GM19452 (cell line): ENCODE results near the gene PCDH9.
A peak's percentile ranks its signal among the peaks of the same experiment; 100 is the strongest.

Experiments
- ATAC-seq: cut with Tn5 transposase; IDR thresholded peaks from one replicate; pipeline ENCODE4 v1.9.1; 2021; ENCODE audit not compliant: unreplicated experiment

Gene PCDH9

DNA sequence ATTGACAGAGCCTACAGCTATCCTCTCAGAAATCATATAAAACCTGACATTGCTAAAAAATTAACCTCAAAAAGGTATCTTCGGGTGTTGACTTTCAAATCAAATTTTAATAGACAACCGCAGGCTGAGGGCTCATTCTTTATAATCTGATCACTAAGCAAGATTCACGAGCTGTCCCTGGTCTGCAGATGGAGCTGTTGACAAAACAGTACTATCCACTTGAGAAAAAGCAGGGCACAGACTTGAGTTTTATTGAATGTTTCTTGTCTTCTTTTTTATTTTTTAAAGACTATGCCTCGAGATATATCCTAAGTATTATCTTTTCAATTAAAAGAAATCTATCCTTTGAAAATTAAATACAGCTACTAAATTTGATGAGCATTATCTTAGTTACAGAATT, 540.5 kb downstream of the PCDH9 start:
- ATAC-seq: no peak

GRCh38 chr13:66689037-66689619, 541.0 kb downstream of the PCDH9 start:
- ATAC-seq: no peak

DNA sequence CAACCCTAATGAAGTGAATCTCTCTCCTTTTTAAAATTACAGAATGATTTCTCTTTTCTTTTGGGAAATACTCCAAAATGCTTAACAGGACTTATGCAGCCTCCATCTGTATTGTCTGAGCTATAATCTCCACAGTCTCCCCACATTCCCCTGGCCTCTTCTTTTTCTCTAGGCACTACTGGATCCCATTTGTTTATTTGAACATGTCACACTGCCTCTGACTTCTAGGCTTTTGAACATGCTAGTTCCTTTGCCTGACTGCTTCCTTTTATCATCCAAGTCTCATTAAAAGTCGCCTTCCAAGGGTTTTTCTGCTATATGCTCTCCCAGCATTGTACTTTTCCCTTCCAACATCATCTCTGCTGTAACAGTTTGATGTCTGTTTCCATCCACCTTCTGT, 548.7 kb downstream of the PCDH9 start:
- no peak for ATAC-seq

DNA sequence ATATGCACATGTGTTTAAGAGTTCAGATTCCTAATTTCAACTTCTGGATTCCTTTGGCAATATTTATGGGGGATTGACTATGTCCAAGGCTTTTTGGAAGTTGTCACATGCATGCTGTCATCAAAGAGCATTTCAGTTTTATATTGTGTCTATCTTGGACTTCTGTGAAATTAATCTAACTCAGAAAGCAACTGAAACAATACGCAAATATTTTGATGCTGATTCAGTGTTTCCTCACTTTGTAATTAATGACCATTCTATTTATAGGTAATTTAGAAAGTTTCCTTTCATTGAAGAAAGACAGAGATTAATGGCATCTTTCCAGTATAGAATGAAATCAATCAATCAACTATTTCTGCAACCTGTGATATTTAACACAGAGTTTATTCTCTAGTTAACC, 550.1 kb downstream of the PCDH9 start:
- ATAC-seq: no peak

DNA sequence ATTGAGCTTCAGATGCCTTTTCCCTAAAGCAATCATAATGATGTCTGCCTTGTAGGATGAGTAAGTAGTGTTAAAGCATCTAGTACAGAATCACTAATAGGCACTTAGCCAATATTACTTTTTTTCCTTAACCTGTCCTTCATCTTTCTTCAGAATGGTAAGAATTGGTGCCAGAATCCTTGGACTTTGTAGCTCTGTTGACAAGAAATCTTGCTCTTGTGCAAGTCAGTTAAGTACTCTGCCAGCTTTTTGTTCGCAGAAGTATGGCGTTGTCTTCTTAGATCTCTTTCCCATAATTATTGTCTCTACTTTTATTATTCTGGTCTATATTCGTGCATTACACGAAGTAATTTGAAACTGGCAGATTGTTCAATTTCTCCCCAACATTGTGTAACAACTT, 554.5 kb downstream of the PCDH9 start:
- ATAC-seq: no peak

GRCh38 chr13:66673401-66673800, 556.7 kb downstream of the PCDH9 start:
- ATAC-seq: no peak

DNA sequence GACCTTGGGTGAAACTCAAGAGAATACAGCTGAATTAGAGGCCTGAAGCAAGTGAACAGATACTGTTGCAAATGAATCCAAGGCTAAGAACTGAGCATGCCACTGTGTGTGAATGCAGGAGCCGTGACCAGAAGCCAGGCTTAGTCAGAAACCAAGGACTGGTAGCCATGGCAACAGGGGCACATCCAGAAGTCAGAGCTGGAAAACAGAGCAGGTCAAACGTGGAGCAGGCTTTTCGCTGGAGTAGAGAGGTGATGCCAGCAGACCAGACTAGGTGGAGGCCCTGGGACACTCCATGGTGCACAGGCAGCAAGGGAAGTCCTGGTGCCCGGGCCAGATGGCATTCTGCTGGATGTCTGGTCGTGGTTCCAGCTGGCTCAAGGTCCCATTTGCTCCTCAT, 564.1 kb downstream of the PCDH9 start:
- ATAC-seq: no peak

- ATAC-seq: no peak
Measured at GRCh38 chr13:66663711-66664110, 566.4 kb downstream of the PCDH9 start.

GRCh38 chr13:66663206-66663605, 566.9 kb downstream of the PCDH9 start:
- ATAC-seq: no peak

- ATAC-seq: no peak
Measured at GRCh38 chr13:66661336-66661735, 568.8 kb downstream of the PCDH9 start.

DNA sequence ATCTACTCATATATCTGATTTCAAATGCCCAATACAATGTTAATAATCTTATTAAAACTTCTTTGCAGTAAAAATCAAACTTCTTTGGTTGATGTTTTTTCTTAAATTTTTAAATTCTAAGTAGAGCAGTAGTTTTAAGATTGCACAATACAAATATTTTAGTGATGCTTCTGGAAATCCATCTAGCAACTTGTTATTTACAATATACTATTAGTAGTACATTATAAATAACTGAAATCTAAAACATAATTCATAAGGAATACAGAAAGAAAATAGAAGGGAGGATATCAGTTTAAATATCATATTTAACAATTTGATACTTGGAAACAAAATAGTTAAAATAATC, 569.7 kb downstream of the PCDH9 start:
- no peak for ATAC-seq

DNA sequence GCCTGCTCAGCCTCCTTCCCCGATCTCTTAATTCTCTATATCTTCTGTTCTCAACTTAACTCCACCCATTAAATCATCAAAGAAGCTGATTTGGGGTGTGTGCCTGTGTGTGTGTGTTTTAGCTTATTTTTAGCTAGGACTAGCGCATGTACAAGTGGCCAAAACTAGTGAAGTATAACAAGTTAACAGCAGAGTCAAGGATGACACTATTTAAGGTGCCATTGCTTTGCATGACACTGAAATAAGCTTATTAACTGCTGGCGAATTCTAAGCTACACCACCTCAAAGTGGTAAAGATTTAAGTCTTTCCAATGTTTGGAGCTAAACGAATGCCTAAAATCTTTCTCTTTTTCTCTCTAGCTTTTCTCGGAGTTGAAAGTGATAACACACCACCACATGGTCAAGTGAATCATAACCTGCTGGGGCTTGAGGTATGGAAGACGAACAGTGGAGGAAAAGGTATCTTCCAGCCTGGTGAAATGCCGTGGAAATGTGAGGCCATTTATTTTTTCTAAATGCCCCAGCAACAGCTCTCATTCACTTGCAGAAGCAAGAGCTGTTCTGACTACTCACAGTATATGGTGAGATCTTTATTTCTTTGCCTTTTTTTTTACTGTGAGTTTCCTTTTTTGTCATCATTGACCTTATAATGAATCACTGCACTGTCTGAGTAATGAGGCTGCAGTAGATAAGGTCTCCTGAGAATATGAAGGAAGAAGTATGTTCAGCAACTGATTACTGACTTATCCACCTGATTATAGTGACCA, 570.3 kb downstream of the PCDH9 start:
- ATAC-seq: peak; percentile 85

GRCh38 chr13:66659286-66659685, 570.9 kb downstream of the PCDH9 start:
- ATAC-seq: no peak

DNA sequence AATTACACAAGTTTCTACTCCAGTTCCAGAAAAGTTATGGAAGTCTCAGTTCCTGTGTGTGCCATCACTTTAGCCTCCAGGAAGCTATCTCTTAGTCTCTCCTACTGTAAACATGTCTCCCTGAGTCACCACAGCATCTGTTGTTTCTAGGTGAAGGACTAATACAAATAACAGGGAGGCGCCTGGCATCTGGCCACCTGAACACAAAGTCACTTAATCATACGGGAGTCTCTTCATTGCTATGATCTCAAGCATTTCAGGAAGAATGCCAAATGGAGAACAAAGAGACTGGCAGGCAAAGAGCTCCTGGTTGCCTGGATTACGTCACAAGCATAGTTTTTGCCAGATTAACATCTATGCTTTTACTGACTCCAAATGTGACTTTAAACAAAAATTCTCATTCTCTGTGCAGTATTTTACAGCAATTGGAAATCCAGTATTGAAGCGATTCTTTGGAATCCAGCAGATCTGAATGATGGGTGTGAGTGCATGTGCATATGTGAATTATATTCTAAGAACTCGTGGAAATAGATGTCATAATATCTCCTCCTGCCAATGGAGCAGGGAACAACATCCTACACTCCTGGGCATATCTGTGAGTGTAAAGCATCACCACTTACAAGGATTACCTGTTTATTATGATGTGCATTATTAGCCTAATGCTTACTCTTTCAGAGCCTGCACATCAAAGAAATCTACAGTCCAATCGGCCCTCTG, 572.8 kb downstream of the PCDH9 start:
- no peak for ATAC-seq

GRCh38 chr13:66655847-66656454, 574.2 kb downstream of the PCDH9 start:
- ATAC-seq: no peak

- no peak for ATAC-seq
Measured at GRCh38 chr13:66644855-66645460, 585.2 kb downstream of the PCDH9 start.

DNA sequence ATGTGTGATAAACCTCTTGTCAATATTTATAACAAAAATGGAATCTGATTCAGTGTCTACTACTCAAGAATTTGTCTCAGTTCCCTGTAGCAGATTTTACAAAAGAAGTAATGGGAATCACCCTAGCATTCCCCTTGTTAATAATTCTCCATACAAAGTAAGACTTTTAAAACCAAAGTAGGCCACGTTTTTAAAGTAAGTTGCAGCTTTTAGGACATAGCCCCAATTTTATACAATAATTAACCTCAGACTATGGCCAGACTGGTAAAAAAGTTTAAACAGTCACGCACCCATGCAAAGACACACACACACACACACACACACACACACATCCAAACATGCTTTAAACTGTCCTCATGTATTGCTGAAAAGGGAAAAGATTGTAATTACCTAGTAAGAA, 589.9 kb downstream of the PCDH9 start:
- ATAC-seq: peak; percentile 48

- ATAC-seq: no peak
Measured at GRCh38 chr13:66639044-66639443, 591.1 kb downstream of the PCDH9 start.

- ATAC-seq: peak; percentile 48
Measured at GRCh38 chr13:66635526-66635925, 594.6 kb downstream of the PCDH9 start.

- ATAC-seq: no peak
Measured at GRCh38 chr13:66634384-66634783, 595.8 kb downstream of the PCDH9 start.

DNA sequence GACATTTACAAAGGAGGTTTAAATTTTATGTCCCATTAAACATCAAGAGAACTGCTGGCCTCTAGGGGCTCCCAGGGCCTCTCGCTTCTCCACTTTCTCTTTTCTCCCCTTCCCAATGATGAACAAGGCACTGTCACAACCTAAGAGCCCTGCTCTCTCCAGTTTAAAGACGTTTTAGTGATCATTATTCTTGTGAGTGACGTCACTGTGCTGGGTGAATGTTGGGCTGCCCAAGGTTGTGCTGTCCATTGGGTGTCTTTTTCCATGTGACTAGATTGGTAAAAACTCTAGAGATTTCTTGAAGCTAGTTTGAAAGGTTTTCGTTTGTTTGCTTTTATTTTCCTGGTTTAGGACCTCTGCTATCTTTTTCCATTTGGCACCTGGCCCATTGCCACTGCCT, 602.6 kb downstream of the PCDH9 start:
- ATAC-seq: no peak

DNA sequence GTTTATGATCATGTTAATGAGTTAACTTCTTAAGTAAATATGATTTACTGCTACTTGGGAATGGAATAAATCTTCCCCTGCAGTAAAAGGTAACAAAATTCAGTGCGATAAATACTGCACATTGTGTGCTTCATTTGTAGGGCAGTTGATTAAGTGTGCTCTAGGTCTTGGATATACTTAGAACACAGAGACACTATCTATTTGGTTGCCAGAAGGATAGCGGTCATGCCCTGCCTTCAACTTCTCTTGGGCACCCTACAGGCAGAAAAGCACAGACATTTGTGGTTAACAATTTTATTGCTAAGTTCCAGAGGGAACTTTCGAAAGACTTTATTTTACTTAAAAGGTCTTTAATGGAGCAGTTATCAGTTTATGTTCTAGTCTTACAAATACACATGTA, 605.8 kb downstream of the PCDH9 start:
- ATAC-seq: no peak
